Measurements from ENCODE around the gene DRC7. TPM values are rescaled to one million over a fixed set of nuclear protein-coding genes. Genes with fewer than 3 reads are reported as not detected.

DRC7 gene
- total and polyA plus RNA-seq, 7 donors, result not detected

GRCh38 chr16:57761301-57761700 is 66.7 kb downstream of the DRC7 start:
- intact Hi-C loops (cut with DNase I), result no loop called here
- DNase-seq, result no peak
- H3K36me3 ChIP-seq, result peaks cover 0 to 59% (median 12%) of the 10 kb centered on the region in 4 donors

GRCh38 chr16:57761957-57762356 is 67.4 kb downstream of the DRC7 start:
- DNase-seq, result no peak
- no peak for TF ChIP-seq POLR2A (IDR thresholded peaks at IDR 0.05)
- TF ChIP-seq EP300 (IDR thresholded peaks at IDR 0.05), result no peak
- no peak for TF ChIP-seq CTCF (IDR thresholded peaks at IDR 0.05)
- TF ChIP-seq POLR2AphosphoS5 (IDR thresholded peaks at IDR 0.05), result no peak
- intact Hi-C loops (cut with DNase I), result no loop called here
- peaks cover 0 to 63% (median 13%) of the 10 kb centered on the region in 4 donors for H3K36me3 ChIP-seq
- H3K4me1 ChIP-seq, result peaks cover 0 to 15% (median 2%) of the 10 kb centered on the region in 4 donors
- no peak overlapping the region for H3K4me3 ChIP-seq
- 87 to 91% methylated on average over 12 of the region's 12 CpGs for WGBS, 2 donors
- no peaks in the 10 kb centered on the region for H3K9me3 ChIP-seq
- no peak overlapping the region for H3K27ac ChIP-seq
- H3K27me3 ChIP-seq, result no peaks in the 10 kb centered on the region

More at GRCh38 chr16:57761301-57761700, 66.7 kb downstream of the DRC7 start:
- Histone ChIP-seq H3K4me3 (no peak overlapping the region), H3K4me1 (peaks cover 0 to 16% (median 2%) of the 10 kb centered on the region in 4 donors), H3K27ac (no peak overlapping the region), H3K27me3 (no peaks in the 10 kb centered on the region), H3K9me3 (no peaks in the 10 kb centered on the region)
- no peak for TF ChIP-seq POLR2A (IDR thresholded peaks at IDR 0.05)
- TF ChIP-seq CTCF (IDR thresholded peaks at IDR 0.05), result no peak
- TF ChIP-seq EP300 (IDR thresholded peaks at IDR 0.05), result no peak
- no peak for TF ChIP-seq POLR2AphosphoS5 (IDR thresholded peaks at IDR 0.05)
- 65 to 83% methylated on average over 9 of the region's 9 CpGs for WGBS, 2 donors

- TF ChIP-seq POLR2AphosphoS5 (IDR thresholded peaks at IDR 0.05), result no peak
- TF ChIP-seq POLR2A (IDR thresholded peaks at IDR 0.05), result no peak
- TF ChIP-seq EP300 (IDR thresholded peaks at IDR 0.05), result no peak
- TF ChIP-seq CTCF (IDR thresholded peaks at IDR 0.05), result no peak
Observed at GRCh38 chr16:57762365-57763040, 67.9 kb downstream of the DRC7 start.

GRCh38 chr16:57763285-57764005 is 68.8 kb downstream of the DRC7 start:
- TF ChIP-seq POLR2A (IDR thresholded peaks at IDR 0.05) (no peak), CTCF (IDR thresholded peaks at IDR 0.05) (no peak), POLR2AphosphoS5 (IDR thresholded peaks at IDR 0.05) (no peak), EP300 (IDR thresholded peaks at IDR 0.05) (no peak)

More at GRCh38 chr16:57762365-57763040, 67.9 kb downstream of the DRC7 start:
- H3K27me3 ChIP-seq, result no peaks in the 10 kb centered on the region
- H3K36me3 ChIP-seq, result peaks cover 0 to 69% (median 13%) of the 10 kb centered on the region in 4 donors
- H3K4me3 ChIP-seq, result no peak overlapping the region
- no peak for DNase-seq
- intact Hi-C loops (cut with DNase I), result no loop called here
- H3K27ac ChIP-seq, result no peak overlapping the region
- H3K9me3 ChIP-seq, result no peaks in the 10 kb centered on the region
- WGBS, 2 donors, result 73 to 85% methylated on average over 15 of the region's 15 CpGs
- peaks cover 0 to 9% (median under 1%) of the 10 kb centered on the region in 4 donors for H3K4me1 ChIP-seq

More at GRCh38 chr16:57763285-57764005, 68.8 kb downstream of the DRC7 start:
- Histone ChIP-seq H3K4me1 (peaks cover 0 to 7% (median 0%) of the 10 kb centered on the region in 4 donors), H3K27ac (no peak overlapping the region), H3K9me3 (no peaks in the 10 kb centered on the region), H3K36me3 (peaks cover 0 to 66% (median 18%) of the 10 kb centered on the region in 4 donors), H3K4me3 (no peak overlapping the region), H3K27me3 (no peaks in the 10 kb centered on the region)
- no peak for DNase-seq
- 86 to 90% methylated on average over 14 of the region's 14 CpGs for WGBS, 2 donors
- intact Hi-C loops (cut with DNase I), result no loop called here
